Measurements from ENCODE around the gene FBRSL1. TPM values are rescaled to one million over a fixed set of nuclear protein-coding genes. Genes with fewer than 3 reads are reported as not detected.

Gene FBRSL1
- 0.69 and 0.79 TPM in 2 replicates for total RNA-seq

GRCh38 chr12:132489602-132490266, at the start of gene FBRSL1:
Gene FBRSL1 (plus strand): TSS chr12:132490151.

Other genes with a start within 250 kb of the FBRSL1 start
- gene GALNT9, start 160.6 kb upstream of the FBRSL1 start, total RNA-seq: 0.09 and 0.95 TPM in 2 replicates
- gene LRCOL1, start 120.4 kb downstream of the FBRSL1 start, total RNA-seq: 0.16 TPM in 1 of 2 replicates, not detected in the other
- gene P2RX2, start 128.6 kb downstream of the FBRSL1 start, total RNA-seq: 0.16 and 0.26 TPM in 2 replicates
- 13.9 and 14.8 TPM in 2 replicates for gene POLE, start 197.2 kb downstream of the FBRSL1 start, total RNA-seq
- gene PXMP2, start 197.4 kb downstream of the FBRSL1 start, total RNA-seq: 16.4 and 16.7 TPM in 2 replicates
- gene PGAM5, start 220.7 kb downstream of the FBRSL1 start, total RNA-seq: 12.3 and 14.0 TPM in 2 replicates